IMR-90 (cell line): ENCODE results near the gene S100A1. TPM values are rescaled to one million over a fixed set of nuclear protein-coding genes. Genes with fewer than 3 reads are reported as not detected.

Source experiments
- ATAC-seq: fragments of 200-7000 bp; cut with Tn5 transposase; 2 replicates; pipeline ENCODE4 v1.9.1; 2020; ENCODE audit warnings: low read depth, mild to moderate bottlenecking, moderate library complexity
- BruUV-seq: library from RNA; stranded (reverse); fragments of 400-500 nt; replicated peaks from 2 replicates; lab custom pipeline; 2021; lab: Mats Ljungman, UMichigan
- CTCF ChIA-PET: fragments of 300-600 bp; formaldehyde crosslinking; extraction: SDS; loops from one replicate; lab custom pipeline; 2021; ENCODE audit warnings: antibody characterized with exemption; lab: Yijun Ruan, JAX
- POLR2A ChIA-PET: fragments of 300-600 bp; sonication (Branson Sonifier 250); formaldehyde crosslinking; loops from one replicate; lab custom pipeline; 2022; ENCODE audit warnings: antibody characterized with exemption; ENCODE audit not compliant: unreplicated experiment; lab: Charles Lee
- DNase-seq: peaks from one replicate; pipeline ENCODE4 v3.0.0; 2013
- H2AFZ ChIP-seq: replicated peaks from 2 replicates; pipeline ENCODE3; 2013; ENCODE audit warnings: low read length, mild to moderate bottlenecking; ENCODE audit not compliant: poor library complexity
- H2AK5ac ChIP-seq: 2 replicates; pipeline ENCODE4 v1.6.1; 2013; ENCODE audit warnings: low read depth, low read length, inconsistent platforms
- H2AK9ac ChIP-seq: replicated peaks from 2 replicates; pipeline ENCODE3; 2013; ENCODE audit warnings: mild to moderate bottlenecking, low read depth, low read length, moderate library complexity; ENCODE audit not compliant: poor library complexity
- H2BK120ac ChIP-seq: 2 replicates; pipeline ENCODE4 v1.6.1; 2013; ENCODE audit warnings: low read depth, low read length, inconsistent platforms
- H2BK15ac ChIP-seq: 3 replicates; pipeline ENCODE4 v1.6.1; 2013; ENCODE audit warnings: low read depth, low read length, inconsistent platforms
- H2BK20ac ChIP-seq: 2 replicates; pipeline ENCODE4 v1.6.1; 2013; ENCODE audit warnings: low read depth, mild to moderate bottlenecking, inconsistent platforms, low read length, moderate library complexity
- H2BK5ac ChIP-seq: 2 replicates; pipeline ENCODE4 v1.6.1; 2013; ENCODE audit warnings: mild to moderate bottlenecking, low read depth, low read length, inconsistent platforms; ENCODE audit not compliant: poor library complexity, severe bottlenecking
- H3K14ac ChIP-seq: replicated peaks from 2 replicates; pipeline ENCODE4 v1.6.1; 2013; ENCODE audit warnings: low read depth, low read length, inconsistent platforms
- H3K18ac ChIP-seq: 2 replicates; pipeline ENCODE4 v1.6.1; 2013; ENCODE audit warnings: low read depth, low read length, control low read depth
- H3K23ac ChIP-seq: 2 replicates; pipeline ENCODE4 v1.6.1; 2013; ENCODE audit warnings: low read depth, low read length, inconsistent platforms
- H3K27ac ChIP-seq: 2 replicates; pipeline ENCODE4 v1.5.1; 2013; ENCODE audit warnings: mild to moderate bottlenecking, control low read depth, low read length; ENCODE audit not compliant: insufficient read depth
- H3K27me3 ChIP-seq: 2 replicates; pipeline ENCODE4 v1.6.1; 2013; ENCODE audit warnings: low read length; ENCODE audit not compliant: control insufficient read depth, insufficient read depth
- H3K36me3 ChIP-seq: 2 replicates; pipeline ENCODE4 v1.6.1; 2013; ENCODE audit warnings: low read length, mixed read lengths; ENCODE audit not compliant: control insufficient read depth, insufficient read depth
- H3K4ac ChIP-seq: 2 replicates; pipeline ENCODE4 v1.6.1; 2013; ENCODE audit warnings: low read depth, low read length, inconsistent platforms
- H3K4me1 ChIP-seq: 2 replicates; pipeline ENCODE4 v1.6.1; 2013; ENCODE audit warnings: low read length, mixed read lengths; ENCODE audit not compliant: control insufficient read depth, insufficient read depth
- H3K4me2 ChIP-seq: 2 replicates; pipeline ENCODE4 v1.6.1; 2013; ENCODE audit warnings: low read depth, mild to moderate bottlenecking, control low read depth, low read length, moderate library complexity
- H3K4me3 ChIP-seq: 2 replicates; pipeline ENCODE4 v1.5.1; 2013; ENCODE audit warnings: low read depth, mild to moderate bottlenecking, control low read depth, low read length, moderate library complexity; ENCODE audit not compliant: insufficient read depth
- H3K56ac ChIP-seq: 2 replicates; pipeline ENCODE4 v1.6.1; 2013; ENCODE audit warnings: low read length, inconsistent platforms; ENCODE audit not compliant: insufficient read depth; ENCODE audit errors: extremely low read depth
- H3K79me1 ChIP-seq, 2 experiments: 2 replicates each; pipeline ENCODE4 v1.6.1; 2013; ENCODE audit warnings: low read length in 2 of 2, inconsistent platforms in 1 of 2, low read depth in 1 of 2
- H3K9ac ChIP-seq: 2 replicates; pipeline ENCODE4 v1.6.1; 2013; ENCODE audit warnings: low read depth, low read length, control low read depth
- H3K9me1 ChIP-seq: 2 replicates; pipeline ENCODE4 v1.6.1; 2013; ENCODE audit warnings: low read length, inconsistent platforms; ENCODE audit not compliant: insufficient read depth
- H3K9me3 ChIP-seq: 2 replicates; pipeline ENCODE4 v1.6.1; 2013; ENCODE audit warnings: low read length; ENCODE audit not compliant: control insufficient read depth, insufficient read depth
- H4K20me1 ChIP-seq: 2 replicates; pipeline ENCODE4 v1.6.1; 2013; ENCODE audit warnings: low read length, inconsistent platforms; ENCODE audit not compliant: insufficient read depth
- H4K5ac ChIP-seq: 2 replicates; pipeline ENCODE4 v1.6.1; 2013; ENCODE audit warnings: mild to moderate bottlenecking, low read depth, low read length, control low read depth
- H4K8ac ChIP-seq, 2 experiments: 2 replicates each; pipeline ENCODE4 v1.6.1; 2013; ENCODE audit warnings: low read depth in 2 of 2, low read length in 2 of 2, control low read depth in 1 of 2, inconsistent platforms in 1 of 2
- H4K91ac ChIP-seq: 2 replicates; pipeline ENCODE4 v1.6.1; 2013; ENCODE audit warnings: low read depth, low read length, inconsistent platforms; ENCODE audit not compliant: insufficient read depth
- BHLHE40 ChIP-seq: fragments of 150-350 bp; IDR thresholded peaks from 2 replicates; pipeline ENCODE4 v1.6.1; 2016; ENCODE audit warnings: mild to moderate bottlenecking, low read depth, low read length
- CEBPB ChIP-seq: IDR thresholded peaks from 2 replicates; pipeline ENCODE4 v1.6.1; 2012; ENCODE audit warnings: low read depth, low read length, improper control_type of control experiment
- CHD1 ChIP-seq: IDR thresholded peaks from 2 replicates; pipeline ENCODE4 v1.6.1; 2012; ENCODE audit warnings: low read depth, low read length, improper control_type of control experiment
- ELK1 ChIP-seq: fragments of 150-350 bp; IDR thresholded peaks from 2 replicates; pipeline ENCODE4 v1.6.1; 2016; ENCODE audit warnings: low read depth, mild to moderate bottlenecking, low read length, moderate library complexity, borderline replicate concordance
- MAFK ChIP-seq: IDR thresholded peaks from 2 replicates; pipeline ENCODE4 v1.6.1; 2012; ENCODE audit warnings: low read depth, low read length, improper control_type of control experiment
- MAZ ChIP-seq: IDR thresholded peaks from 2 replicates; pipeline ENCODE4 v1.6.1; 2012; ENCODE audit warnings: low read depth, mild to moderate bottlenecking, low read length, improper control_type of control experiment, moderate library complexity, borderline replicate concordance
- MXI1 ChIP-seq: IDR thresholded peaks from 2 replicates; pipeline ENCODE4 v1.6.1; 2012; ENCODE audit warnings: low read depth, mild to moderate bottlenecking, low read length, moderate library complexity, borderline replicate concordance
- POLR2A ChIP-seq: IDR thresholded peaks from 2 replicates; pipeline ENCODE4 v1.6.1; 2012; ENCODE audit warnings: mild to moderate bottlenecking, low read depth, low read length
- RAD21 ChIP-seq: IDR thresholded peaks from 2 replicates; pipeline ENCODE4 v1.6.1; 2012; ENCODE audit warnings: low read length, improper control_type of control experiment
- RCOR1 ChIP-seq: IDR thresholded peaks from 2 replicates; pipeline ENCODE4 v1.6.1; 2012; ENCODE audit warnings: mild to moderate bottlenecking, low read length, improper control_type of control experiment; ENCODE audit not compliant: insufficient replicate concordance
- RFX5 ChIP-seq: IDR thresholded peaks from 2 replicates; pipeline ENCODE4 v1.8.0; 2012; ENCODE audit warnings: low read depth, mild to moderate bottlenecking, low read length, moderate library complexity
- WGBS, 2 experiments: methylation state at CpG; one replicate each; pipeline versions ENCODE4 v1.1.5 to v1.1.7; 2013; ENCODE audit warnings: missing lambda C conversion rate in 2 of 2; ENCODE audit not compliant: insufficient read length in 1 of 2; ENCODE audit errors: extremely low coverage in 2 of 2; 5-methylcytosine and 5-hydroxymethylcytosine counted together
- dilution Hi-C: fragments of 300-500 bp; cut with HindIII; formaldehyde crosslinking; loops from one replicate; pipeline ENCODE4 v1.14.3; 2018; ENCODE audit warnings: low sequenced_read_pairs; ENCODE audit not compliant: unreplicated experiment
- in situ Hi-C: fragments of 300-500 bp; cut with MboI; formaldehyde crosslinking; loops from 3 replicates; pipeline ENCODE4 v1.14.3; 2019; ENCODE audit warnings: low sequenced_read_pairs, inconsistent platforms, mixed read lengths
- intact Hi-C: fragments of 100-400 bp; cut with micrococcal nuclease; formaldehyde crosslinking; loops from 2 replicates; pipeline ENCODE4 v1.10.0; 2022
- polyA plus RNA-seq, 3 experiments: library from polyadenylated mRNA; depleted of rRNA; stranded (reverse); fragments of >200 nt; gene quantifications; 2 replicates each; pipeline ENCODE4 v1.2.3, GENCODE V29; 2012; ENCODE audit warnings: low replicate concordance in 1 of 3
- total RNA-seq: library from RNA; depleted of rRNA; stranded (reverse); fragments of >200 nt; gene quantifications from 2 replicates; pipeline ENCODE4 v1.2.3, GENCODE V29; 2012
- TF ChIP-seq, protein P1 (sequence below): fragments of 150-350 bp; IDR thresholded peaks from 2 replicates; pipeline ENCODE4 v1.6.1; 2017; ENCODE audit warnings: mild to moderate bottlenecking, antibody characterized with exemption, low read length, low read depth
- TF ChIP-seq, protein P2 (sequence below): conservative IDR thresholded peaks from 2 replicates; pipeline ENCODE4 v1.5.1; 2012; ENCODE audit warnings: mild to moderate bottlenecking, low read depth, low read length, improper control_type of control experiment

S100A1 gene
- total and polyA plus RNA-seq, 2 of the 4 experiments (the other 2 are of a cell fraction), result 0.18 to 0.29 TPM

DNA sequence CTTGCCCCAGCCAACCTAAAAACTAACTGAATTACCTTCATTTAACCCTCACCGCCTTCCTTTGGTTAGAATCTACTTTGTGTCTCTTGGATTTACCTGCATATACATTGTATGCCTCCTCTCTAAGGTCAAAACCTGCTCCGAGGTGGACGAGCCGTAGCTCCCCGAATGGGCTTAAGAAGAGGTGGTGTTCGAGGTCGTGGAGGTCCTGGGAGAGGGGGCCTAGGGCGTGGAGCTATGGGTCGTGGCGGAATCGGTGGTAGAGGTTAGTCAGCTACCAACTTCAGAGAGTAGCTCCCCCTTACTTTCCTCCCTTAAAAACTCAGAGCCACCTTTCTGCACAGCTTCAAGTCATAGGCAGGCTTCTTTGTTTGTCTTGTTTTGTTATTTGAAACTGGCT, 14.9 kb downstream of the S100A1 start:
- no peak overlapping the region for H4K8ac ChIP-seq
- H3K36me3 ChIP-seq, result peaks cover 57% of the 10 kb centered on the region
- H3K4me3 ChIP-seq, result no peak overlapping the region
- H3K9ac ChIP-seq, result no peak overlapping the region
- H3K27ac ChIP-seq, result no peak overlapping the region
- POLR2A ChIA-PET, result interaction anchor here (3.3 kb wide), 1 partner anchor 9 kb away, joined by 14 read pairs; the partner anchor contains the start of gene CHTOP
- H3K4ac ChIP-seq, result no peak overlapping the region
- H3K9me1 ChIP-seq, result peaks cover 5% of the 10 kb centered on the region
- no peaks in the 10 kb centered on the region for H3K9me3 ChIP-seq
- H4K20me1 ChIP-seq, result peaks cover 16% of the 10 kb centered on the region
- H3K79me1 ChIP-seq, result peaks cover 27 to 67% of the 10 kb centered on the region in 2 experiments
- DNase-seq (no peak), ATAC-seq (no peak)
- no peak overlapping the region for H2BK120ac ChIP-seq
- no peak overlapping the region for H2BK15ac ChIP-seq
- H4K5ac ChIP-seq, result no peak overlapping the region
- TF ChIP-seq POLR2A, result no peak
- TF ChIP-seq, protein P1, sequence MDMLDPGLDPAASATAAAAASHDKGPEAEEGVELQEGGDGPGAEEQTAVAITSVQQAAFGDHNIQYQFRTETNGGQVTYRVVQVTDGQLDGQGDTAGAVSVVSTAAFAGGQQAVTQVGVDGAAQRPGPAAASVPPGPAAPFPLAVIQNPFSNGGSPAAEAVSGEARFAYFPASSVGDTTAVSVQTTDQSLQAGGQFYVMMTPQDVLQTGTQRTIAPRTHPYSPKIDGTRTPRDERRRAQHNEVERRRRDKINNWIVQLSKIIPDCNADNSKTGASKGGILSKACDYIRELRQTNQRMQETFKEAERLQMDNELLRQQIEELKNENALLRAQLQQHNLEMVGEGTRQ, result no peak
- TF ChIP-seq CHD1, result no peak
- no peak for TF ChIP-seq RAD21
- TF ChIP-seq RCOR1, result no peak
- TF ChIP-seq RFX5, result no peak
- no peak for TF ChIP-seq MAFK
- TF ChIP-seq, protein P2, sequence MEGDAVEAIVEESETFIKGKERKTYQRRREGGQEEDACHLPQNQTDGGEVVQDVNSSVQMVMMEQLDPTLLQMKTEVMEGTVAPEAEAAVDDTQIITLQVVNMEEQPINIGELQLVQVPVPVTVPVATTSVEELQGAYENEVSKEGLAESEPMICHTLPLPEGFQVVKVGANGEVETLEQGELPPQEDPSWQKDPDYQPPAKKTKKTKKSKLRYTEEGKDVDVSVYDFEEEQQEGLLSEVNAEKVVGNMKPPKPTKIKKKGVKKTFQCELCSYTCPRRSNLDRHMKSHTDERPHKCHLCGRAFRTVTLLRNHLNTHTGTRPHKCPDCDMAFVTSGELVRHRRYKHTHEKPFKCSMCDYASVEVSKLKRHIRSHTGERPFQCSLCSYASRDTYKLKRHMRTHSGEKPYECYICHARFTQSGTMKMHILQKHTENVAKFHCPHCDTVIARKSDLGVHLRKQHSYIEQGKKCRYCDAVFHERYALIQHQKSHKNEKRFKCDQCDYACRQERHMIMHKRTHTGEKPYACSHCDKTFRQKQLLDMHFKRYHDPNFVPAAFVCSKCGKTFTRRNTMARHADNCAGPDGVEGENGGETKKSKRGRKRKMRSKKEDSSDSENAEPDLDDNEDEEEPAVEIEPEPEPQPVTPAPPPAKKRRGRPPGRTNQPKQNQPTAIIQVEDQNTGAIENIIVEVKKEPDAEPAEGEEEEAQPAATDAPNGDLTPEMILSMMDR, result no peak
- no peak for TF ChIP-seq MXI1
- TF ChIP-seq MAZ, result no peak
- no peak for TF ChIP-seq ELK1
- no peak for TF ChIP-seq BHLHE40
- no peak for TF ChIP-seq CEBPB
- intact Hi-C loops, result no loop called here
- H4K91ac ChIP-seq, result no peak overlapping the region
- H3K14ac ChIP-seq, result no peak overlapping the region
- H3K18ac ChIP-seq, result no peak overlapping the region
- in situ Hi-C loops, result loop anchor here (10.0 kb wide), 1 partner anchor 128 kb away; no protein-coding TSS in a partner anchor
- no peaks in the 10 kb centered on the region for H3K27me3 ChIP-seq
- H3K56ac ChIP-seq, result no peak overlapping the region
- H3K23ac ChIP-seq, result no peak overlapping the region
- WGBS, 2 experiments, result no CpG with 5 or more reads among the region's 11 CpGs
- H2AK5ac ChIP-seq, result no peak overlapping the region
- no TSS peak for BruUV-seq
- no peaks in the 10 kb centered on the region for H3K4me1 ChIP-seq
- H2AK9ac ChIP-seq, result no peak overlapping the region
- H2BK5ac ChIP-seq, result no peak overlapping the region
- H2BK20ac ChIP-seq, result no peak overlapping the region
- H3K4me2 ChIP-seq, result no peak overlapping the region
- CTCF ChIA-PET, result interaction anchor here (1.5 kb wide), 1 partner anchor 16 kb away, joined by 7 read pairs; the partner anchor contains the start of gene S100A13
- no peak overlapping the region for H2AFZ ChIP-seq
- dilution Hi-C loops, result no loop called here
